Esophagus muscularis mucosa (tissue), 3 donors: ENCODE measurements around the gene FARSB.

ENCODE experiments used
- EP300 ChIP-seq: sonication (generic); formaldehyde crosslinking; IDR thresholded peaks from one replicate; pipeline ENCODE4 v1.6.1; 2017; ENCODE audit warnings: antibody characterized with exemption
- TF ChIP-seq, protein P1 (sequence below), 3 experiments: fragments of 200-600 bp in 2 of 3; fragments of 450-650 bp in 1 of 3; sonication (generic) in 2 of 3; IDR thresholded peaks; one replicate each; pipeline ENCODE4 v1.5.1; 2017 to 2019; ENCODE audit warnings: antibody characterized with exemption in 3 of 3, mild to moderate bottlenecking in 2 of 3, moderate library complexity in 1 of 3

DNA sequence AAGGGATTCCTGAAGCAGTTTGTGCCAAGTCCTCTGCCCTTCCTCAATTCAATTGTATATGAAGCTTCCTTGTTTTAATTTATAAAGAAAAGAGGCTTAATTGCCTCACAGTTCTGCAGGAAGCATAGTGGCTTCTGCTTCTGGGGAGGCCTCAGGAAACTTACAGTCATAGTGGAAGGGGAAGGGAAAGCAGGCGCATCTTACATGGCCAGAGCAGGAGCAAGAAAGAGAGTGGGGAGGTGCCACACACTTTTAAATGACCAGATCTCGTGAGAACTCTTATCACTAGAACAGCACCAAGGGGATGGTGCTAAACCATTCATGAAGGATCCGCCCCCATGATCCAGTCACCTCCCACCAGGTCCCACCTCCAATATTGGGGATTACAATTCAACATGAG, 117.4 kb downstream of the FARSB start:
- TF ChIP-seq, protein P1, sequence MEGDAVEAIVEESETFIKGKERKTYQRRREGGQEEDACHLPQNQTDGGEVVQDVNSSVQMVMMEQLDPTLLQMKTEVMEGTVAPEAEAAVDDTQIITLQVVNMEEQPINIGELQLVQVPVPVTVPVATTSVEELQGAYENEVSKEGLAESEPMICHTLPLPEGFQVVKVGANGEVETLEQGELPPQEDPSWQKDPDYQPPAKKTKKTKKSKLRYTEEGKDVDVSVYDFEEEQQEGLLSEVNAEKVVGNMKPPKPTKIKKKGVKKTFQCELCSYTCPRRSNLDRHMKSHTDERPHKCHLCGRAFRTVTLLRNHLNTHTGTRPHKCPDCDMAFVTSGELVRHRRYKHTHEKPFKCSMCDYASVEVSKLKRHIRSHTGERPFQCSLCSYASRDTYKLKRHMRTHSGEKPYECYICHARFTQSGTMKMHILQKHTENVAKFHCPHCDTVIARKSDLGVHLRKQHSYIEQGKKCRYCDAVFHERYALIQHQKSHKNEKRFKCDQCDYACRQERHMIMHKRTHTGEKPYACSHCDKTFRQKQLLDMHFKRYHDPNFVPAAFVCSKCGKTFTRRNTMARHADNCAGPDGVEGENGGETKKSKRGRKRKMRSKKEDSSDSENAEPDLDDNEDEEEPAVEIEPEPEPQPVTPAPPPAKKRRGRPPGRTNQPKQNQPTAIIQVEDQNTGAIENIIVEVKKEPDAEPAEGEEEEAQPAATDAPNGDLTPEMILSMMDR (IDR thresholded peaks at IDR 0.05) = no peak
- TF ChIP-seq EP300 = no peak
